Hypothalamus (tissue), 51 donors: Measurements from ENCODE around the gene KLK7.

ENCODE experiments used
- DNase-seq, 51 donors: peaks; one replicate each; lab custom pipeline; 2025; lab: John Stamatoyannopoulos, UW

KLK7 gene

GRCh38 chr19:50939596-50939995 is 44.1 kb downstream of the KLK7 start:
- DNase-seq, result no peak

GRCh38 chr19:50933640-50934039 is 50.1 kb downstream of the KLK7 start:
- no peak for DNase-seq

GRCh38 chr19:50932690-50933083 is 51.0 kb downstream of the KLK7 start:
- no peak for DNase-seq

- DNase-seq, result no peak
Measured at GRCh38 chr19:50932018-50932689, 51.6 kb downstream of the KLK7 start.

- no peak for DNase-seq
Measured at GRCh38 chr19:50931023-50931422, 52.7 kb downstream of the KLK7 start.

- DNase-seq, result no peak
Measured at GRCh38 chr19:50928831-50929230, 54.9 kb downstream of the KLK7 start.
